Bronchus fibroblast of lung (primary cell): ENCODE results near the gene GPATCH8. TPM values are rescaled to one million over a fixed set of nuclear protein-coding genes. Genes with fewer than 3 reads are reported as not detected.

Experiments
- total RNA-seq: library from RNA; depleted of rRNA; stranded (reverse); fragments of >200 nt; gene quantifications from 2 replicates; pipeline ENCODE4 v1.2.3, GENCODE V29; 2015

GPATCH8 gene
- 10.0 and 12.1 TPM in 2 replicates for total RNA-seq

DNA sequence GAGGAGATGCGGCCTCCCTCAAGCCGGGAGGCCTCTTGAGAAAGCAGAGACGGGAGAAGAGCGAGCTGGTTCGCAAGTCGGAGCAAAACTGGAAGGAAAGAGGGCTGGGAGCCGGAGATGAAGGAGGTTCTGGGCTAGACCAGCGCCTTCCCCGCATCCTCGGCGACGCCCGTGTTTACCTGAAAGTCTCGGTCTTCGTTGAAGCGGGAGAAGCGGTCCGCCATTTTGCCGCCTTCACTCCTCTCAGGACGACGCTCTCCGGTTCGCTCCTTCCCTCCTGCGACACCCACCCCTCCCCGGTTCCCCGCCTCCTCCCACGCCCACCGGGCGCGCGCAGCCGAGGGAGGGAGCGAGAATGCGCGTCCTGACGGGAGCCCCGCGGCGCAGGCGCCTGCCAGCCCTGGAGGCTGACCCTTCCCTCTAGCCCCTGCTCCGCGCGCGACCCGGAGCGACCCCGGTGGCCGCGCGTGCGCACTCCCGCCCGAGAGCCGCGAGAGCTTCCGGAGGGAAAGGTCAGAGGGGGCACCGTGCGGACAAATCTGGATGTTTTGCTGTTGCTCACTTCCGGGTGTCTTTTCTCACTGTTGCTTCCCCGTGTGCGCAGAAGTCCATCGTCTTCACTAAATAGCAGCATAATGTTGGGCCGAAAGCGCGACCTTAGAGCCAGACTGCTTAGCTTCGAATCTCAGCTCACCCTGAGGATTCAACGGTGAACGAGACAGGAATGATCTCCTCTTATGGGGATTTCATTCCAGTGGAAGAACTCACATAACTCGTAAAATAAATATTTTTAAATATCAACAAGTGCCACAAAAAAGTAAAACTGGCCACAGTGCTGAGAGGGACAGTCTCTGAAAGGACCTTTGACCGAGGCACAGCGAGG lies at the start of gene GPATCH8:
Gene GPATCH8 (minus strand): TSS at position 260 of the 883 bp plus-strand sequence. CDS start 36 bp downstream, at position 224.

DNA sequence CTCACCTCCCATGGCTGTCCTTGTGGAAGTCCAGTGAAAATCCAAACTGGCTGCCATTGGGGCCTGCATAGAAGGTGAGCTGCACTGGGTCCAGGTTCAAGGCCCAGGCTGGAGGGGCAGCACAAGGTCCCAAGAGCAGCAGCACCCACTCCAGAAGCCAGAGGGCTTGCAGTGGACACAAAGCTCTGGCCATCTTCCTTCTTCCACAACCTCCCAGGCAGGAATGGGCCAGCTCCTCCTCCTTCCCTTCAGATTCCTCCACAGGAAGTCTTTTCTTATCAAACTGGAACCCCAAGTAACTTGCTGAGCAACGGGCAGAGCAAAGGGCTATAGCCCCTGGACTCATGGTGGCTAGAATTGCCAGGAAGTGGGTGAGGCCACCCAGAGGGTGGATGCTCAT lies 113.9 kb downstream of the GPATCH8 start, which contains the start of gene ITGA2B:
Gene ITGA2B (minus strand): TSS at position 369 of the 400 bp plus-strand sequence. CDS start 176 bp downstream, at position 193.

DNA sequence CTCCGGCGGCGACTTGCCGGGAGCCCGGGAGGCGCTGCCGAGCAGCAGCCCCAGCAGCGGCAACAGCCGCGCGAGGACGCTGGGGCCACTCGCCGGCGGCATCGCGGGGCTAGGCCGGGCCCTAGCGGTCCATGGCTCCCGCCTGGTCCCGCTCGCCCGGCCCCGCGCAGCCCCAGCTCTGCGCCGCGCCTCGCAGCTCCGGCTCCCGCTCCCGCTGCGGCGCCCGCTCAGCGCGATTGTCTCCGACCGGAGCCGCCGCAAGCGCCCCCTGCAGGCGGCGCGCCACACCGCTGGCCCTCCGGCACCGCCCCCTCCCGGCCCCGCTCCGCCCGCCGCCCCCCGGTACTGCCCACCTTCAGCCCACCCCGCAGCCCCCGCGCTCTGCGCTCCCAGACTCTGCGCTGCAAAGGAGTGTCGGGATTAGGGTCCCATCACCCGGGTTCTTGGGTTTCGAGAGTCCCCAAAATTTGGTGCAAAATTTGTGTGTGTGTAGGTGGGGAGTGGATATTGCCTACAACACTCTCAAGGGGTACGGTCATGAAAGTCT lies 139.5 kb downstream of the GPATCH8 start, which contains the start of gene FAM171A2:
Gene FAM171A2 (minus strand): TSS at position 241 of the 547 bp plus-strand sequence. CDS start 139 bp downstream, at position 102.

Other genes with a start within 250 kb of the GPATCH8 start
- not detected in 2 replicates for gene SLC4A1, start 235.3 kb downstream of the GPATCH8 start, total RNA-seq
- not detected in 2 replicates for gene RUNDC3A, start 194.8 kb downstream of the GPATCH8 start, total RNA-seq
- 101 and 108 TPM in 2 replicates for gene SLC25A39, start 178.6 kb downstream of the GPATCH8 start, total RNA-seq
- gene GRN, start 158.1 kb downstream of the GPATCH8 start, total RNA-seq, result 142 and 154 TPM in 2 replicates
- gene FAM171A2, start 139.6 kb downstream of the GPATCH8 start, total RNA-seq, result 6.2 and 7.4 TPM in 2 replicates
- 0.15 and 0.17 TPM in 2 replicates for gene ITGA2B, start 113.8 kb downstream of the GPATCH8 start, total RNA-seq
- gene FZD2, start 54.1 kb upstream of the GPATCH8 start, total RNA-seq, result 44.7 and 44.9 TPM in 2 replicates
- under 0.01 and 0.34 TPM in 2 replicates for gene MEIOC, start 153.1 kb upstream of the GPATCH8 start, total RNA-seq
- 19.2 and 26.9 TPM in 2 replicates for gene CCDC43, start 186.4 kb upstream of the GPATCH8 start, total RNA-seq
- gene DBF4B, start 205.3 kb upstream of the GPATCH8 start, total RNA-seq, result 9.2 and 12.3 TPM in 2 replicates